GM20000 (cell line): ENCODE data around the gene IFNGR1.

ENCODE experiments used
- DNase-seq: peaks from one replicate; pipeline ENCODE4 v3.0.0; 2012; ENCODE audit warnings: low spot score
- CTCF ChIP-seq: IDR thresholded peaks from 2 replicates; pipeline ENCODE4 v1.5.1; 2012; ENCODE audit warnings: mild to moderate bottlenecking, control low read depth; ENCODE audit errors: extremely low read depth, missing control alignments

Gene IFNGR1

GRCh38 chr6:137185290-137185689 is 33.9 kb downstream of the IFNGR1 start:
- DNase-seq, result no peak
- TF ChIP-seq CTCF, result no peak

- no peak for TF ChIP-seq CTCF
- no peak for DNase-seq
These were observed 36.5 kb downstream of the IFNGR1 start for GRCh38 chr6:137182654-137183073.

- no peak for DNase-seq
- no peak for TF ChIP-seq CTCF
These were observed 37.1 kb downstream of the IFNGR1 start for GRCh38 chr6:137181891-137182653.

- TF ChIP-seq CTCF, result no peak
- no peak for DNase-seq
These were observed 41.6 kb downstream of the IFNGR1 start for GRCh38 chr6:137177611-137178010.

GRCh38 chr6:137176729-137177128 is 42.5 kb downstream of the IFNGR1 start:
- DNase-seq, result no peak
- no peak for TF ChIP-seq CTCF

- TF ChIP-seq CTCF, result no peak
- DNase-seq, result no peak
These were observed 43.3 kb downstream of the IFNGR1 start for GRCh38 chr6:137175868-137176245.

GRCh38 chr6:137175157-137175867 is 43.9 kb downstream of the IFNGR1 start:
- no peak for DNase-seq
- TF ChIP-seq CTCF, result no peak
